Stromal cell of bone marrow (primary cell): Measurements from ENCODE around the gene SCAF4.
A peak's percentile ranks its signal among the peaks of the same experiment; 100 is the strongest.
"Not testable (repeated sequence)": the region's sequence is repeated elsewhere in the genome, so short reads cannot be mapped to it uniquely, and the experiment has no call there.

ENCODE experiments used
- DNase-seq: peaks from one replicate; pipeline ENCODE4 v3.0.0-alpha.2; 2012; ENCODE audit warnings: low read depth

Gene SCAF4

GRCh38 chr21:31670070-31670469, 61.8 kb downstream of the SCAF4 start:
- no peak for DNase-seq

- no peak for DNase-seq
These were observed 63.0 kb downstream of the SCAF4 start for GRCh38 chr21:31668651-31669491.

DNA sequence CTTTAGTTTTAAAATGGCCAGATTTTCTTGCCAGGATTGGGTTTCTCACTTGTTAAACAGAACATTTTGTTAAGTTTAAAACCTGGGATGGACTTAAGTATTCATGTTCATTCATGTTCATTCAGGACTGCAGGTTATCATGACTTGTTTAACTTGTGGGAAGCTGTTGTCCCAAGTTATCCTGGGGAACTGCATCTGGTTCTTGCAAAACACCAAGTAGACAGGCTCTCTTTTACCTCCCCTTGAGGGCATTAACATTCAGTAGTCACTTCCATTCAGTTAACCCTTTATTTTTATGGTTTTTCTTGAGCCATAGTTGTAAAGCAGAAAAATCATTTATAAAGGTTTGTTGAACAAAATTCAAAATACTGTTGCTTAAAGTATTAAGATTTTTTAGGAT, 64.3 kb downstream of the SCAF4 start:
- no peak for DNase-seq

- DNase-seq, result no peak
These were observed 64.8 kb downstream of the SCAF4 start for GRCh38 chr21:31667132-31667531.

GRCh38 chr21:31666445-31667010, 65.4 kb downstream of the SCAF4 start:
- DNase-seq, result no peak

GRCh38 chr21:31665869-31666268, 66.0 kb downstream of the SCAF4 start:
- not testable (repeated sequence) for DNase-seq

DNA sequence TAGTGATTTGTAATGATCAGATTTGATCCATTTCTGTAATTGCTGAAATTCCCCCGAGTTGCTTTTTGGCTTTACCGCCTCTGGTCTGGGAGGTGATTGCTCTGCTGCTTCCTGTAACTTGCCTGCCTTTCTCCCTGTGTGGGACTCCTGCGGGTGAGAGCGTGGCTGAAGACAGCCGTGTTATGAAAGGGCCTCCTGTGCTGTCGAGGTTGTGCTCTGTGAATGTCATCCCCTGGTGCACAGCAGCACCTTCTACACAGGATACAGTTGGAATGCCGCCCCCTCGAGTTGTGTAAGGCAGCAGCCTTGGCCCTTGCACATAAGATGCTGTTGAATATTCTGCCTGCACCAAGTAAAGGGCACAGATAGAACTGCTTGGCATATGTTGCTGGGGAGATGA, 66.5 kb downstream of the SCAF4 start:
- DNase-seq, result no peak

GRCh38 chr21:31663584-31664249, 68.2 kb downstream of the SCAF4 start:
- DNase-seq, result no peak

GRCh38 chr21:31660591-31660990, 71.3 kb downstream of the SCAF4 start:
- no peak for DNase-seq

GRCh38 chr21:31660259-31660565, 71.7 kb downstream of the SCAF4 start:
- no peak for DNase-seq

DNA sequence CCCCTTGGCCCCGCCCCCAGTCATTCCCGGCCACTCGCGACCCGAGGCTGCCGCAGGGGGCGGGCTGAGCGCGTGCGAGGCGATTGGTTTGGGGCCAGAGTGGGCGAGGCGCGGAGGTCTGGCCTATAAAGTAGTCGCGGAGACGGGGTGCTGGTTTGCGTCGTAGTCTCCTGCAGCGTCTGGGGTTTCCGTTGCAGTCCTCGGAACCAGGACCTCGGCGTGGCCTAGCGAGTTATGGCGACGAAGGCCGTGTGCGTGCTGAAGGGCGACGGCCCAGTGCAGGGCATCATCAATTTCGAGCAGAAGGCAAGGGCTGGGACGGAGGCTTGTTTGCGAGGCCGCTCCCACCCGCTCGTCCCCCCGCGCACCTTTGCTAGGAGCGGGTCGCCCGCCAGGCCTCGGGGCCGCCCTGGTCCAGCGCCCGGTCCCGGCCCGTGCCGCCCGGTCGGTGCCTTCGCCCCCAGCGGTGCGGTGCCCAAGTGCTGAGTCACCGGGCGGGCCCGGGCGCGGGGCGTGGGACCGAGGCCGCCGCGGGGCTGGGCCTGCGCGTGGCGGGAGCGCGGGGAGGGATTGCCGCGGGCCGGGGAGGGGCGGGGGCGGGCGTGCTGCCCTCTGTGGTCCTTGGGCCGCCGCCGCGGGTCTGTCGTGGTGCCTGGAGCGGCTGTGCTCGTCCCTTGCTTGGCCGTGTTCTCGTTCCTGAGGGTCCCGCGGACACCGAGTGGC, 72.2 kb downstream of the SCAF4 start, which contains the start of gene SOD1:
Gene SOD1 (plus strand): TSS at position 158 of the 723 bp plus-strand sequence. CDS start 77 bp downstream, at position 235.
- peak; percentile 86 for DNase-seq

DNA sequence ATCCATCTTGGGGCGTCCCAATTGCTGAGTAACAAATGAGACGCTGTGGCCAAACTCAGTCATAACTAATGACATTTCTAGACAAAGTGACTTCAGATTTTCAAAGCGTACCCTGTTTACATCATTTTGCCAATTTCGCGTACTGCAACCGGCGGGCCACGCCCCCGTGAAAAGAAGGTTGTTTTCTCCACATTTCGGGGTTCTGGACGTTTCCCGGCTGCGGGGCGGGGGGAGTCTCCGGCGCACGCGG, 72.7 kb downstream of the SCAF4 start:
- DNase-seq, result no peak

- DNase-seq, result no peak
These were observed 73.9 kb downstream of the SCAF4 start for GRCh38 chr21:31658053-31658452.

DNA sequence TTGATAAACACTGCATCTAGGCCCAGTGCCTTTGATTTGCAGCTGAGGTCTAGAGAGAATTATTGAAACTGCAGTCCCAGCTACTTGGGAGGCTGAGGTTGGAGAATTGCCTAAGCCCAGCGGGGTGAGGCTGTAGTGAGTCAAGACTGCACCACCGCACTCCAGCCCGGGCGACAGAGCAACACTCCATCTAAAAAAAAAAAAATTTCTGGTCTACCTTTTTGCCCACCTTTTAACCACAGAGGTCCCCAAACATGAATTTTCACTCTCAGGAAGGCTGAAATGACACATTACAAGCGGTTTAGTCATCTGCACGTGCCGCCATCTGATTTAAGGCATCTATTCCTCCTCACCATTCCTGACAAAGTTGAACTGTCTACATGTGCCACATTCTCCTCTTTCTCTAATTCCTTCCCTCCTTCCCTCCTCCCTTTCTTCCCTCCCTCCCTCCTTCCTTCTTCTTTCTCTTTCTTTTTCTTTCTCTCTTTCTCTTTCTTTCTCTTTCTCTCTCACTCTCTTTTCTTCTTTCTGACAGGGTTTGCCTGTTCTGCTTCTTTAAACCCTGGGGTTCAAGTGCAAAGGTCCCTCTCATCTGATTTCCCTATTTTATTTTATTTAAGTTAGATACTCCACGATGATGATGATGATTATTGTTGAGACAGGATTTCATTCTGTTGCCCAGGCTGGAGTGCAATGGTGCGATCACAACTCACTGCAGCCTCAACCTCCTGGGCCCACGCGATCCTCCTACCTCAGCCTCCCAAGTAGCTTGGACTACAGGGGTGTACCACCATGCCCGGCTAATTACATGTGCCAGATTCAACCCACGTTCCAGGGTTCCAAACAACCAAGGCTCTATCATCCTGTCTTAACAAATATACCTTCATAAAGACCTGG, 75.5 kb downstream of the SCAF4 start:
- DNase-seq, result peak; percentile 59

GRCh38 chr21:31654821-31655580, 76.9 kb downstream of the SCAF4 start:
- DNase-seq, result not testable (repeated sequence)

GRCh38 chr21:31654340-31654739, 77.6 kb downstream of the SCAF4 start:
- DNase-seq, result no peak

DNA sequence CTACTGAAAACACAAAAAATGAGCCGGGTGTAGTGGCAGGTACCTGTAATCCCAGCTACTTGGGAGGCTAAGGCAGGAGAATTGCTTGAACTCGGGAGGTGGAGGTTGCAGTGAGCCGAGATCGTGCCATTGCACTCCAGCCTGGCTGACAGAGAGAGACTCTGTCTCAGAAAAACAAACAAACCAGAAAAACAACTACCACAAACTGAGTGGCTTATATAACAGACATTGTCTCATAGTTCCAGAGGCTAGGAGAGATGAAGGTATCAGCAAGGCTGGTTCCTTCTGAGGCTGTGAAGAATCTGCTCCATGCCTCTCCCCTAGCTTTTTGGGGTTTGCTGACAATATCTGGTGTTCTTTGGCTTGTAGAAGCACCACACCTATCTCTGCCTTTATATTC, 80.4 kb downstream of the SCAF4 start:
- DNase-seq, result not testable (repeated sequence)

GRCh38 chr21:31650930-31651329, 81.0 kb downstream of the SCAF4 start:
- no peak for DNase-seq

DNA sequence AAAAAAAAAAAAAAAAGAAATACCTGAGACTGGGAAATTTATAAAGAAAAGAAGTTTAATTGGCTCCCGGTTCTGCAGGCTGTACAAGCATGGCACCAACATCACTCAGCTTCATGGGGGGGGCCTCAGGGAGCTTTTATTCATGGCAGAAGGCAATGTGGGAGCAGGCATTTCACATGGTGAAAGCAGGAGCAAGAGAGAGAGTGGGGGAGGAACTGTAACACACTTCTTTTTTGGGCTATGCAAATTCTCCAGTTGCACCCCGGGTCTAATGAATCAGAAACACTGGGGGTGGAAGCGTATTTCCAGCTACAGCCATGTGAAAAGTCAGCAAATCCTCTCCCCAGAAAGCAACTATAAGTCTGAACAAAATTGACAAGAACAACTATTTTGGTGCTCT, 84.3 kb downstream of the SCAF4 start:
- no peak for DNase-seq

- no peak for DNase-seq
These were observed 87.3 kb downstream of the SCAF4 start for GRCh38 chr21:31644643-31645042.

GRCh38 chr21:31641416-31641922, 90.4 kb downstream of the SCAF4 start:
- no peak for DNase-seq
